PC-3 (cell line): ENCODE results near the gene CORO2B. TPM values are rescaled to one million over a fixed set of nuclear protein-coding genes. Genes with fewer than 3 reads are reported as not detected.

ENCODE experiments used
- ATAC-seq: fragments of 200-7000 bp; cut with Tn5 transposase; 2 replicates; pipeline ENCODE4 v1.9.1; 2020; ENCODE audit warnings: mild to moderate bottlenecking, moderate library complexity
- BruUV-seq: library from RNA; stranded (reverse); fragments of 400-500 nt; replicated peaks from 2 replicates; lab custom pipeline; 2021; lab: Mats Ljungman, UMichigan
- CTCF ChIA-PET: fragments of 300-600 bp; sonication (Branson Sonifier 250); formaldehyde crosslinking; loops from one replicate; lab custom pipeline; 2022; ENCODE audit warnings: antibody characterized with exemption; lab: Charles Lee
- POLR2A ChIA-PET: fragments of 300-600 bp; sonication (Branson Sonifier 250); formaldehyde crosslinking; loops from one replicate; lab custom pipeline; 2022; ENCODE audit warnings: antibody characterized with exemption; ENCODE audit not compliant: unreplicated experiment; lab: Charles Lee
- DNase-seq: peaks from one replicate; pipeline ENCODE4 v3.0.0-alpha.2; 2015
- H2AFZ ChIP-seq: fragments of 300-600 bp; sonication (generic); 2 replicates; pipeline ENCODE4 v1.6.0; 2016; ENCODE audit warnings: antibody characterized with exemption, low read length
- H3F3A ChIP-seq: fragments of 300-600 bp; sonication (generic); one replicate; pipeline ENCODE4 v1.6.0; 2017; ENCODE audit warnings: antibody characterized with exemption, low read length, control low read depth, mild to moderate bottlenecking; ENCODE audit not compliant: unreplicated experiment
- H3K27ac ChIP-seq: fragments of 300-600 bp; sonication (generic); 2 replicates; pipeline ENCODE4 v1.5.1; 2016; ENCODE audit warnings: mild to moderate bottlenecking, low read length
- H3K27me3 ChIP-seq: fragments of 300-600 bp; sonication (generic); 2 replicates; pipeline ENCODE4 v1.6.1; 2016; ENCODE audit warnings: low read length, mixed read lengths
- H3K36me3 ChIP-seq: fragments of 300-600 bp; sonication (generic); 2 replicates; pipeline ENCODE4 v1.6.1; 2016; ENCODE audit warnings: low read depth, mixed run types, low read length, mixed read lengths
- H3K4me1 ChIP-seq: fragments of 300-600 bp; sonication (generic); 2 replicates; pipeline ENCODE4 v1.5.1; 2016; ENCODE audit warnings: low read length; ENCODE audit not compliant: insufficient read depth
- H3K4me2 ChIP-seq: fragments of 300-600 bp; sonication (generic); 2 replicates; pipeline ENCODE4 v1.6.0; 2016; ENCODE audit warnings: low read length
- H3K4me3 ChIP-seq: fragments of 300-600 bp; sonication (generic); 2 replicates; pipeline ENCODE4 v1.5.1; 2016; ENCODE audit warnings: mild to moderate bottlenecking, low read length, mixed read lengths
- H3K79me2 ChIP-seq: fragments of 300-600 bp; sonication (generic); 2 replicates; pipeline ENCODE4 v1.6.1; 2017; ENCODE audit warnings: low read length, mixed read lengths
- H3K9ac ChIP-seq: fragments of 300-600 bp; sonication (generic); 2 replicates; pipeline ENCODE4 v1.6.0; 2016; ENCODE audit warnings: mild to moderate bottlenecking, low read length
- H3K9me2 ChIP-seq: fragments of 300-600 bp; sonication (generic); replicated peaks from 2 replicates; pipeline ENCODE4 v1.6.1; 2016; ENCODE audit warnings: mixed run types, low read length, mixed read lengths
- H3K9me3 ChIP-seq: fragments of 300-600 bp; sonication (generic); 2 replicates; pipeline ENCODE4 v1.6.1; 2016; ENCODE audit warnings: low read length, mixed read lengths
- H4K20me1 ChIP-seq: fragments of 300-600 bp; sonication (generic); 2 replicates; pipeline ENCODE4 v1.6.1; 2016; ENCODE audit warnings: low read length, mixed read lengths
- CTCF ChIP-seq: fragments of 300-600 bp; sonication (generic); conservative IDR thresholded peaks from 2 replicates; pipeline ENCODE4 v1.5.1; 2017; ENCODE audit warnings: antibody characterized with exemption, low read depth, mild to moderate bottlenecking, low read length
- EZH2 ChIP-seq: fragments of 300-600 bp; sonication (generic); IDR thresholded peaks from one replicate; pipeline ENCODE4 v1.6.1; 2017; ENCODE audit warnings: antibody characterized with exemption, mild to moderate bottlenecking, low read length; ENCODE audit not compliant: unreplicated experiment
- EZH2phosphoT487 ChIP-seq: fragments of 300-600 bp; sonication (generic); IDR thresholded peaks from 2 replicates; pipeline ENCODE4 v1.6.1; 2018; ENCODE audit warnings: mild to moderate bottlenecking, antibody characterized with exemption, low read length, borderline replicate concordance
- intact Hi-C: fragments of 100-400 bp; cut with micrococcal nuclease; formaldehyde crosslinking; loops from 2 replicates; pipeline ENCODE4 v1.9.0; 2023
- total RNA-seq: library from RNA; depleted of rRNA; stranded (reverse); fragments of >200 nt; gene quantifications from 2 replicates; pipeline ENCODE4 v1.2.3, GENCODE V29; 2014

CORO2B gene
- total RNA-seq, 1 experiment from 2014 or later, result 0.66 TPM

- intact Hi-C loops, result loop anchor here (5.0 kb wide), 1 partner anchor 260 kb away; no protein-coding TSS in a partner anchor
- Histone ChIP-seq H3K4me2 (no peak overlapping the region), H3K9me2 (no peaks in the 10 kb centered on the region), H4K20me1 (no peaks in the 10 kb centered on the region), H3K9me3 (no peaks in the 10 kb centered on the region), H3K27me3 (0 out of 2 replicates have a peak, but pooled peaks cover 9% of the 10 kb centered on the region), H3K36me3 (no peaks in the 10 kb centered on the region), H3K79me2 (no peaks in the 10 kb centered on the region), H3K9ac (no peak overlapping the region), H3K4me1 (no peaks in the 10 kb centered on the region), H3K4me3 (no peak overlapping the region), H3K27ac (no peak overlapping the region), H2AFZ (no peak overlapping the region), H3F3A (no peaks in the 10 kb centered on the region)
- BruUV-seq, result no TSS peak
- ChIA-PET POLR2A (no interaction called here), CTCF (no interaction called here)
- ATAC-seq, result no peak
- DNase-seq, result no peak
- no peak for TF ChIP-seq CTCF
- no peak for TF ChIP-seq EZH2
- TF ChIP-seq EZH2phosphoT487, result no peak
Measured at GRCh38 chr15:68567345-68567744, 11.4 kb upstream of the CORO2B start.

- no peaks in the 10 kb centered on the region for H3K4me1 ChIP-seq
- ChIA-PET POLR2A (no interaction called here), CTCF (interaction anchor here (1.4 kb wide), 1 partner anchor 103 kb away, joined by 4 read pairs; no protein-coding TSS in a partner anchor)
- TF ChIP-seq EZH2phosphoT487 (no peak), EZH2 (no peak), CTCF (no peak)
- 0 out of 2 replicates have a peak, but pooled peaks cover 9% of the 10 kb centered on the region for H3K27me3 ChIP-seq
- H3K79me2 ChIP-seq, result no peaks in the 10 kb centered on the region
- H3F3A ChIP-seq, result no peaks in the 10 kb centered on the region
- H3K9me2 ChIP-seq, result no peaks in the 10 kb centered on the region
- no peak overlapping the region for H3K4me3 ChIP-seq
- no peaks in the 10 kb centered on the region for H3K9me3 ChIP-seq
- no peak overlapping the region for H3K27ac ChIP-seq
- no peaks in the 10 kb centered on the region for H3K36me3 ChIP-seq
- ATAC-seq (no peak), DNase-seq (no peak)
- H4K20me1 ChIP-seq, result no peaks in the 10 kb centered on the region
- H2AFZ ChIP-seq, result no peak overlapping the region
- intact Hi-C loops, result no loop called here
- H3K4me2 ChIP-seq, result no peak overlapping the region
- no peak overlapping the region for H3K9ac ChIP-seq
- BruUV-seq, result no TSS peak
Measured at GRCh38 chr15:68570974-68571373, 7.8 kb upstream of the CORO2B start.

GRCh38 chr15:68571582-68571981 is 7.2 kb upstream of the CORO2B start:
- Histone ChIP-seq H3K9me2 (no peaks in the 10 kb centered on the region), H3K27me3 (0 out of 2 replicates have a peak, but pooled peaks cover 9% of the 10 kb centered on the region), H3K27ac (no peak overlapping the region), H3K79me2 (no peaks in the 10 kb centered on the region), H3K36me3 (no peaks in the 10 kb centered on the region), H3K4me1 (no peaks in the 10 kb centered on the region), H3K9ac (no peak overlapping the region), H3F3A (no peaks in the 10 kb centered on the region), H3K4me3 (no peak overlapping the region), H2AFZ (no peak overlapping the region), H4K20me1 (no peaks in the 10 kb centered on the region), H3K9me3 (no peaks in the 10 kb centered on the region), H3K4me2 (no peak overlapping the region)
- DNase-seq (no peak), ATAC-seq (no peak)
- POLR2A ChIA-PET, result no interaction called here
- intact Hi-C loops, result no loop called here
- TF ChIP-seq EZH2 (no peak), CTCF (no peak), EZH2phosphoT487 (no peak)
- no TSS peak for BruUV-seq
- CTCF ChIA-PET, result no interaction called here
